DMS 273 (cell line): ENCODE measurements around the gene DGCR2.
A peak's percentile ranks its signal among the peaks of the same experiment; 100 is the strongest.
"Not testable (repeated sequence)": the region's sequence is repeated elsewhere in the genome, so short reads cannot be mapped to it uniquely, and the experiment has no call there.

ENCODE experiments used
- DNase-seq: peaks from one replicate; lab custom pipeline; 2025; ENCODE audit not compliant: unreplicated experiment; lab: John Stamatoyannopoulos, UW

The DGCR2 gene

DNA sequence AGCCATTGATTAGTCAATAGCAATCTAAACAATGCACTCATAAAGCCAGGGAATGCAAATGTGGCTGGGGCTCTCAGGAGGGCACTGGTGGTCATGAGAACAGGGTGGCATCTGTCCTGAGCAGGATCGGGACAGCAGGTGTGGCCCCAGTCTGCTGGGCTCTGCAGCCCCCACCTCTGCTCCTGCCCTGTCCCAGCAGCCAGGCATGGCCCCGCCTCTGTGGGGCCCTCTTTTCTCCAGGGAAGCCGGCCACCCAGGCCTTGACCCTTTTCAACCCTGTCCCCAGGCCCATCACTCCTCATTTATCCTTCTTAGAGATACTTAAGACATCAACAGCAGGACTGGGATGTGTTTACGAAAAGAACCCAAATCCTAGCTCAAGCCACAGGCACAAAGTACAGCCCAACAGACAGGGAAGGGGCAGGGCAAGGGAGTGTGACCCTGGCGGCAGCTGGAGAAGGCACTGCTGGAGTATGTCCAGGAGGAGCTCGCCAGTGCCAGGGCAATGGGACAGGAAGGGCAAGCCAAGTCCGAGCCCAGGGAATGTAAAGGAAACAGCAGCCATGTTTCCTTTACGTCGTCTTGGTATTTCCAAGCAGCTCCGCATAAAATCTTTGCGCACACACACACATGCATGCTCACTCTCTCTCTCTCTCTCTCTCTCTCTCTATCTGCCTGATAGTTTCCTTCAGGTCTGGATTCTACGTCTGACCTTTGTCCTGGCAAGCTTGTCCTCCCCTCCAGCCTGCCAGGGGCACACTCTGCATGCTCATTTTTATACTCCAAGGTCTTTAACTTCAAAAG, 59.9 kb downstream of the DGCR2 start:
- DNase-seq, result no peak

DNA sequence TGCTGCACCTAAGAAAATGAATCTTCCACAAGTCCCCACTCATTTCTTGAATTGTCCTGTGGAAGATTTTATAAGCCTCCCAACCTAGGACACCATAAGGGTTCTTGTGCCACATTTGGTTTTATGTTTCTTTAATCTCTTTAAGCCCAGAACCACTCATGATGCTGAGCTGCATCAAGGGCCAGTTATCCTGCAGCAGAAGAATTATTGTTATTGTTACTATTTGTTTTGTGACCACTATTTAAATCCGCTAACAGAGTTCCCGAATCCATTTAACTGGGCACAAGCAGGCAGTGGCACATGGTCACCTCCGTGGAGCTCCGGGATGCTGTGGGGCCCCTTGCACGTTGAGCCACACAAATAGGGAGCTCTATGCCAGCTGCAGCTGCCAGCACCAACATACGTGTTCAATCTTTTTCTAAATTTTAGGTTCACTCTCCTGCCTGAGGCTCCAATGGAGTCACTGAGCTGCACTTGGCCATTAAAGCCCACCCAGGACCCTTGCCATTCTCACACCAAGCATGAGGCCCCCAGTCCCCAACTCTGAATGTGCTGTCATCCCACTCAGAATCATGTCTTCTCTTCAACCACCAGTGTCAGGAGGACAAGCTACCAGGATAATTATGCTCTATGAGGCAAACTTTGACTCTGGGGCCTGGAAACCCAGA, 60.6 kb downstream of the DGCR2 start:
- no peak for DNase-seq

DNA sequence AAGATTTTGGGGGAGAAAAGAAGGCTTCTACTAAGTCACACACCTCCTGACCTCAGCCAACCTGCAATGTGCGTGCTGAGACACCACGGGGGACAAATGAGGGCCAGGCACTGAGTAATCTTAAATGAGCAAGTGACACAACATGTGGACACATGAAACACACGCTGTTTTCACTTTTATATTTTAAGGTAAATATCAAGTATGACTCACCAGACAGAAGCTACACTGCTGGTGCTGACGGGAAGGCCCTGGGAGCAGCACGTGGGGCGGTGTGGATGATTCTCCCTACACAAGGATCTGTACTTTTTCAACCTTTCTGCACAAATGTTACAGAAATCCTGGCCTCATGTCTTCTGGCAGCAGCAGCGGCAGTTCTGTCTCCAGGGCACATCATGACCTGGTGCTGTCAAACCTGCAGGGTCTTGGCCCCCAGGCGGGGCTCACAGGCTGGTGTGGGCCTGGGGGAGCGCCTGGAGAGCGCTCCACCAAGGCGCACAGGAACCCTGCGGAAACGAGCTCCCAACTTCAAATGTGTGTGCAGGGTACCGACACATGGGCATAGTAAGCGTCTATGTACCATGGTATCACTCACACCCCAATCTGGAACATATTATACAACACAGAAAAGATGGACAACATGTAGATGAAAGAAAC, 61.7 kb downstream of the DGCR2 start:
- DNase-seq, result no peak

DNA sequence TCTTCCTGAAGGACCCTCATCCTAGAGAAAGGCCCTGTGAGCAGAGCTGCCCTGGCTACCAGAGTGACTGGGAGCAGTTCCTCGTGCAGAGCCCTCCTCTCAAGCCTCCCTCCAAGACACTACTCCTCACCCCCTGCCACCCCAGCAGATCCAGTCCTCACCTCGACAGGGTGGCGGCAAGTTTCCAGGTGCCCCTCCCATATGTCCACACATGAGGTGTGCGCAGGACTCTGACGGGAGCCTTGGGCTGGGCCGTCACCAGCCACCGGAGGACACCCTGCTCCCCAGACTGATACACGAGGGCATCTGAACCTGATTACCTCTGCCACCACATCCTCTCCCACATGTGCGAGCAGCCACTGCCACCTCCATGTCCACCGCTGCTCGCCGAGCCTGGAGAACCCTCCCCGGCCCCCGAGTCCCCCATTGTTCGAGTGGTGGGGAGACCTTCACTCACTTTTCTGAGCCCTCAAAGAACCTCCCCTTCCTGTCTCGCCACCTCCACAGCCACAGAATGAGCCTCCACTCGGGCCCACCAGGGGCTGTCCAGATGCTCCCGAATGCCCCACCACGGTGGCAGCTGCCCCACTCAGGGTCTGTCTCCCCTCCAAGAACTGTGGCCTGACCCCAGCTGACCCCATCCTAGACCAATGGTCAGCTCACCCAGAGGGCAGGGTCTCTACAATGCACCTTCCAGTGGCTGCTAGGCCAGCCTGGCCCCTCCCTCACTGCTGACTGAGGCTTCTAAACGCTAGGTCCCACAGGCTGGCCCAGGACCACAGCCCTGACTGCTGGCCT, 62.5 kb downstream of the DGCR2 start:
- no peak for DNase-seq

DNA sequence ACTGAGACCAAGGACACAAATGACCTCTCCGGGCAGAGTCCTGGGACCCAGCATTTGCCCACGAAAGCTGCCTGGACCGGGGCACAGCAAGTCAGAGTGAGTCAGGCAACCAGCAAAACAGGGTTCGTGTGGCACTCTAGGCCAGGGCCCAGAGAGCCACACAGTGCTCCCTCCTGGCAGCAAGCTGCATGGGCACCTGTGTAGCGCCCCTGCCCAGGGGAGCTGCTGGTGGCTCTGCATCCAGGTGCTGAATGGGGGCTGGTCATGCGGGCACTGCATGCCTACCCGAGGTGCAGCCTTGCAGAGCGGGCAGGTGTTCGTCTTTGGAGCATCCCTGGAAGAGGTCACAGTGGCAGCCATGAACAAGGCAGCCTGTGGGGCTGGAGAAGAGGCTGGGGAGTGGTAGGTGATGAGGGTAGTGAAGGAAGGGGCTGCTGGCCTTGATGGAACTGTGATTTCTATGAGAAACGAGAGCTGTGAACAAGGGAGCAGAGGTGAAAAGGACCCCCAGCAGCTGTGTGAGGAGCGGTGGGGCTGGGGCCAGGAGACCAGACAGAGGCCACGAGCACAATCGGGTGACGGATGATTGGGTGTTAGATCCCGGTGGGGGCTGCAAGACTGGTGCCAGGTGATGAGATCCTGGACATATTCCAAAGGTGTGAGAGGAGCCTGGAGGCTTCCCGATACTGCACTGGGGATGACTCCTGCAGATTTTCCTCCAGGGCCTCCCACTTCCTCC, 63.3 kb downstream of the DGCR2 start:
- DNase-seq, result peak; percentile 14

DNA sequence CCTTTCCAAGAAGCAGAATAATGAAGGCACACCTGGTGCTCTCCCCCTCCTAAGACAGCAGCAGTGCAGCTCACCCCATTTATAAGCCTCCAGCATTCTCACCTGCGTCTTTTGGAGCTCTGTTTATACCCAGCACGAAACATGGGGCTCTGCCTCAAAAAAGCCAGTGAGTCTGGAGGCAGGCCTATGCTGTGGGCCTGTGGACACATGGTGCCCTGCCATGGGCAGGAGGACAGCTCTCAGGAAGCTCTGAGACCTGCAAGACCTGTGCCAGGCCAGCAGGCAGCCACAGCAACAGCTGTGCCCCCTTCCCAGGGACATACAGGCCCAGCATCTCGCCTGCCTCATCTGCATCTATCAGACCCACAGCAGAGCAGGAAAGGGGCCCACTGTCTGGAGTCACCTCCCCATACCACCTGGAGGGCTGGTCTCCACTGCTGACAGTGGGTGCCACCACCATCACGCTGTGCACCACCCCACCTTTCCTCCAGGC, 64.2 kb downstream of the DGCR2 start:
- DNase-seq, result no peak

DNA sequence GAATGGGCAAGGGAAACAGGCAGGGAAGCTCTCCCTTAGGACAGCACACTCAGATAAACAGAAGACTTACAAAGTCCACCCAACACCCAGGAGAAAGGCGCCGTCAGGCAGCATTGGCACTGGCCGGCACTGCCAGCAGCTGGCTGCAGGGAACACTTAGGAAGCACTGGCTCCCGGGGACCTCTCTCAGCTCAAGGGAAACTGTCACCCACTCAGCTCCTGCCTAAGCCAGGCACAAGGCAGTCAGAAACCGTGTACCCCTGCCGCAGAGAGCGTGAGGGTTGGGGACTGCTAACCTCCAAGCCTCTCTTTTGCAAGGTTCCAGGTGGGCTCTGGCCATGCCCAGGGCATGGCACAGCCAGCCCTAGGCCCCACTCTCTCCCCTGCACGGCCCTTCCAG, 64.7 kb downstream of the DGCR2 start:
- no peak for DNase-seq

DNA sequence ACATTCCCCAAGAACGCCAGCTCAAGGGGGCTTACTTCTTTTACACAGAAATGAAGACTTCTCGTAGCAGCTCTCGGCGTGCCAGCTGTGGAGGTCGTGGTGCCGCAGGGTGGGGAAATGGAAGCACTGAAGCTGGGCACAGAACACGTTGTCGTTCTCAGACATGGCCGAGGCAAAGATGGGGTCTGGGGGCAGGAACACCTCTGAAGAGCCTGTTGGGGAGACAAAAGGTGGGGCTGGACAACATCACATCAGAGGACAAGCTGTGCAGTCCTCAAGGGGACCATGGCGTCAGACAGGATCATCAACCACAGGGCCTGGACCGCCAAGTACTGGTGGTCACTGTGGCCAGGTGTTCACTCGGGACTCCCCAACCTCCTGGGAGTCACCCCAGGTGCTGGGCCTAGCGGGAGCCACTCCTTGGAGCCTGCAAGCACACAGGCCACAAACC, 65.2 kb downstream of the DGCR2 start:
- no peak for DNase-seq

DNA sequence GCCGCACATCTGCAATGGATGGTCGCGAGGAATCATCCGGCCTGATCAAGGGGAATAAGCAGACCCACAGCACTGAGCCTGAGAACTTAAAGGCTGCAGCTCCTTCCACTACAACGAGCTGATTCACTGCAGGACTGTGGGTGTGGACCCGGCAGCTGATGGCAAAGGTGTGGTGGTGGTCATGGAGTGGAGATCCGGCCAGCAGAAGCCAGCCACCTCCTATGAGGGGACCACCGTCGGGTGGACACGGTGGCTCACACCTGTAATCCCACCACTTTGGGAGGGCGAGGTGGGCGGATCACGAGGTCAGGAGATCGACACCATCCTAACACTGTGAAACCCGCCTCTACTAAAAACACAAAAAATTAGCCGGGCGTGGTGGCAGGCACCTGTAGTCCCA, 66.4 kb downstream of the DGCR2 start:
- no peak for DNase-seq

DNA sequence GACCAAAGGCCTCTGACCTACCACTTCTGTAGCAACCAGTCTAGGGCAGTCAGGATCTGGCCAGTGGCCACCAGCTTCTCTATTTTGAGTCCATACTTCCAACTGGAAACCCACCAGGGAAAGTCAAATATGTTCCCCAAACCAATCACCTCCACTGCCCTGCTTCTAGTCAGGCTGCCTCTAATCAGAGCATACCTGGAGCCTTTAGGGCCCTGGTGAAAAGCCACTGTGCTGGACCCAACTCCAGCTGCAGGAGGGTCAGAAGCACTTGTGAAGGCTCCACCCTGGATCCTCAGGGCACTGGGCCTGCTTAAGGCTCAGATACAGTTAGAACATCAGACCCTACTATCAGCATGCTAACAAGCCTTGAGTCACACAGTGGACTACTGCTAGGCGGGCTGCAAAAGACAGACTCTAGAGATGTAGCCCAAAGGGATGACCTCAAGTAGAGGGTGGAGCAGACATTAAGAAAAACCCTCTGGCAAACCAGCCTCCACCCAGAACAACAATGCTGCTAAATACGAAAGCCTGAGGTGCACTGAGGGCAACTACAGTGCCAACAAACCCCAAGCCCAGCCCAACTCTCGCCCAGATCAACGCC, 69.2 kb downstream of the DGCR2 start:
- no peak for DNase-seq

DNA sequence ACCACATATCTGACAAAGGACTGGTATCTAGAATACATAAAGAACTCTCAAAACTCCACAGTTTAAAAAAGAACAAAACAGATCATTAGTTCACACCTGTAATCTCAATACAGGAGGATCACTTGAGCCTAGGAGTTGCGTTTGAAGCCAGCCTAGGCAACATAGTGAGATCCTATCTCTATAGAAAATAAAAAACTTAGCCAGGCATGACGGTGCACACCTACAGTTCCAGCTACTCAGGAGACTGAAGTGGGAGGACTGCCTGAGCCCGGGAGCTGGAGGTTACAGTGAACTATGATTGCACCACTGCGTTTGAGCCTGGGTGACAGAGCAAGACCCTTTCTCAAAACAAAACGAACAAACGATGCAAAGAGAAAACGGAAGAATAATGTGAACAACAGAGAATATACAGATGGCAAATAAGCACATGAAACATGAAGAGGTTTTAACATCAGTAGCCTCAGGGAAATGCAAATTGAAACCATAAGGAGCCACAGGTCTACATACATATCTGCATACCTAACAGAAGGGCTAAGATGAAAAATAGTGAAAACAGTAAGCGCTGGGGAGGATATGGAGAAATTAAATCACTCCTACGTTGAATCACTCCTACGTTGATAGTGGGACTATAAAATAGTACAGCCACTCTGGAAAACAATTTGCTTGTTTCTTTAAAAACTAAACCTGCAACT, 70.7 kb downstream of the DGCR2 start:
- no peak for DNase-seq

DNA sequence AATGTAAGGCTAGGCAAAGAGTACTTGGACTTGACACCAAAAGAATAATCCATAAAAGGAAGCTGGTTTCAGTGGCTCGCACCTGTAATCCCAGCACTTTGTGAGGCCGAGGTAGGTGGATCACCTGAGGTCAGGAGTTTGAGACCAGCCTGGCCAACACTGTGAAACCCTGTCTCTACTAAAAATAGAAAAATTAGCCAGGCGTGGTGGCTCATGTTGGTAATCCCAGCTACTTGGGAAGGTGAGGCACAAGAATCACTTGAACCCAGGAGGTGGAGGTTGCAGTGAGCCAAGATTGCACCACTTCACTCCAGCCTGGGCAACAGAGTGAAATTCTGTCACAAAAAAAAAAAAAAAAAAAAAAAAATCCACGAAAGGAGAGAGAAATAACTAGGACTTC, 71.4 kb downstream of the DGCR2 start:
- not testable (repeated sequence) for DNase-seq

DNA sequence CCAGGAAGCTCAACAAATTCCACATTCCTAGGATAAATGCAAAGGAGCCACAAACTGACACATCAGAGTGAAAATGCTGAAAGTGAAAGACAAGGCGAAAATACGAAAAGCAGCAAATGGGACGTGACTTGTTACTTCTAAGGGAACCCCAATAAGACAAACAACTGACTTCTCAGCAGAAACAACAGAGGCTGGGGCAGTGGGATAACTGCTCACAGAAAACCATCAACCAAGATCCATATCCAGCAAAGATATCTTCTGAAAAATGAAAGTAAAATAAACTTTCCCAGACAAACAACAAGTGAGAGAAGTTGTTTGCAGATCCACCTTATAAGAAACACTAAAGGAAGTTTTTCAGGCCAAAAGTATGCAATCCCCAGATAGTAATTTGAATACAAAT, 72.1 kb downstream of the DGCR2 start:
- no peak for DNase-seq

DNA sequence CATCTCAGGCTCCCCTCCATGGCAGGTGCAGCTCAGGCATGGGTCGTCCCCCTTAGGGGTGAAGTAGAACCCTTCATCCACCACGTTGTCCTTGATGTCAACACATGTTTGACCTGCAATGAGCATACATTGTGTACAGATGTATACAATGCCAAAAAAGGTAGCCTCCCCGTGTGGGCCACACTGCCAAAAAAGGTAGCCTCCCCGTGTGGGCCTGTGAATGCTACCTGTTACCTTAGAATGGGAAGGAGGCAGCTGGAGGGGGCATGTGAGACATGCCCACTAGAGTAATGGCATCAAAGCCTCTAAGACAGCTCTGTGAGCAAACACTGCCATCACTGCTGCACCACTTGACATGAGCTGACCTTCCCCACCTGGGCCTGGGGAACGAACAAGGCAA, 73.7 kb downstream of the DGCR2 start:
- DNase-seq, result no peak

DNA sequence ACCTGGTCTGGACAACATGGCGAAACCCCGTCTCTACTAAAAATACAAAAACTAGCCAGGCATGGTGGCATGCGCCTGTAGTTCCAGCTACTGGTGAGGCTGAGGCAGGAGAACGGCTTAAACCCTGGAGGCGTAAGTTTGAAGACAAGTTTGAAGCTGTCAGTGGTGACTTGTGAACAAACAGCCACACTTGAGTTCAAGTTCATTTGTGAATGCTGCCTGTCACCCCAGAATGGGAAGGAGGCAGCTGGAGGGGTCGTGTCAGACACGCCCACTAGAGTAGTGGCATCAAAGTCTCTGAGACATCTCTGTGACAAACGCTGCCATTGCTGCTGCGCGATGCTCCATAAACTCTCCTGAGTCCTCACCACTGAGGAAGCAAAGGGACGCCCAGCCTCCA, 74.2 kb downstream of the DGCR2 start:
- DNase-seq, result no peak

DNA sequence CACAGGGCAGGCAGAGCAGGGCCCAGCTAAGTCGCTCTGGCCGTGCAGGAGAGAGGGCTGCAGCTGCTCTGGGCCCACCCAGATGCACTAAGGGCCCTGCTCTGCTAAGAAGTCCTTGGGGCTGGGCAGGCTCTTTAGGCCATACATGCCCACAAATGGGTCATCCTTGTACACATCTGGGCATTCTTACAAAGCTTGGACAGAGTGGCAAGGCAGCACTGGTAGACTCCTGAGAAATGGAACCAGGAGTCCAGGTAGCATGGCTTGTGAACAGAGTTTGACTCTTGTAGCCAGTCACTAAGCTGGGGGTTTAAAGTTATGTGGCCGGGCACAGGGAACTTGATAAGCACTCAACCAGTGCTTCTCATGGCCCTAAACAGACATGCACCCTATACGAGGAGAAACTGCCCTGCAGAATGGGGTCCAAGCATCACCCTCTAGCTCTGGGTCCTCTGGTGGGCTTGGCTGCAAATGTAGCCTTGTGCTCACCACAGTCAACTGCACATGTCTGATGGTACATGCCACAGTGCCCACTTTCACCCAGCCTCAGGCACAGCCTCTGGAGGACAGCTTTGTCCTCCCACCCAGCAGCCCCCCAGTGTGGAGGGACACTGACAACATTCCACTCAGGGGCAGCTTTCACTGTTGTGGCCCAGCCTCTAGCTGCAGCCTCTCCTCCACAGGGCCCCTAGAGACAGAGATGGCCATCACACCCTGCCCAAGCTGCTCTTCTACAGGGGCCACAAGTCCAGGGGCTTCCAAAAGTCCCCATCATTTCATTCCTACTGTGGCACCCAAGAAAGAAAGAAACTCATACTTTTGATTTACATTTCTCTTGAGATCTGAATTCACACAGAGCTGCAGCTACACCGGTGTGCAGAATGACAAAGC, 75.2 kb downstream of the DGCR2 start:
- no peak for DNase-seq

DNA sequence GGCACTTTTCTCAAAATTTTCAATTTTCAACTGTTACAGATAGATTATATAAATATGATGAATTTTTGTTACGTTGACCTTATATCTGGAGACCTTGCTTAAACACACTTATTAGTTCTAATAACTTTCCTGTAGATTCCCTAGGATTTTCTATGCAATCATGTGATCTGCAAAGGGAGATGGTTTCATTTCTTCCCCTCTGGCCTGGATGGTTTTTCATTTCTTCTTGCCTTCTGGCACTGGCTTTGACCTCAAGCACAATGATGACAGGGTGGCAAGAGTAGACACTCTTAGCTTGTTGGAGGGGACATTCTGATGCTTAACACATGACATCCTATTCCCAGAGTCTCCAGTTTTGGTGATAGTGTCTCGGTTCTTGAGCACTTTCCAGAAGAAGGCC, 75.9 kb downstream of the DGCR2 start:
- DNase-seq, result no peak

DNA sequence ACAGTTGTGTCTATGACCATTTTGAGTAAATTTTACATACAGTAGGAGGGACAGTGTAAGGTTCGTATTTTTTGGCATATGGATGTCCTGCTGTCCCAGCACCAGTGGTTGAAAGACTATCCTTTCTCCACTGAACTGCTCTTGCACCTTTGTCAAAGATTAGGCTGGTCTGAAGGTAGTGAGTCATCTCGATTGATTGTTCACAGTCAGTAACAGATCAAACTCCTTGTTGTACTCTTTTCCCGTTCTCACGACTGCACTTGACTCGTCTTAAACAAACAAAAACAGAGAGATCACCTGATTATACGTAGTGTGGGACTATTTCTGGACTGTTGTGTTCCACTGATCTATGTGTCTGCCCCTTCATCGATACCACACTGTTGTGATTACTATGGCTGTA, 77.1 kb downstream of the DGCR2 start:
- no peak for DNase-seq

DNA sequence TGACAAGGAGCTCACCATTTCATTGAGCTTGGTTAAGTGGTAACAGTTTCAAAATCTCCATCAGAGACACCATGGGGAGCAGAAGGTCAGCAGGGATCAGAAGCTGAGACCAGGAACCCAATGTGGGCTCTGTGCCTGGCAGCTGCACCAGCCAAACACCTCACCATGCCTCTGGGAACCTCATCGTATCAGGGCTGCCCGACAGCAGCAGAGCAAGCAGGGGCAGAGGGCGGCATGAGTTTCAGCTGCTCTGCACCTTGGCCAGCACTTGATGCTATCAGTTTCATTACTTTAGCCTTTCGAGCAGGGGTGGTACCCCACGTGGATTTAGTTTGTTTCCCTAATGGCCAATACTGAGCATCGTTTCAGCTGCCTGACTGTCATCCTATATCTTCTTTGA, 77.8 kb downstream of the DGCR2 start:
- no peak for DNase-seq
